ENCODE measurements around the gene HOXB2. TPM values are rescaled to one million over a fixed set of nuclear protein-coding genes. Genes with fewer than 3 reads are reported as not detected.

Gene HOXB2
- total RNA-seq, 1 donor from 2014 or later = 4.9 TPM

Other genes with a start within 250 kb of the HOXB2 start
- 0.89 TPM for gene SKAP1, start 114.9 kb downstream of the HOXB2 start, total RNA-seq
- not detected for gene HOXB1, start 14.1 kb downstream of the HOXB2 start, total RNA-seq
- gene HOXB4, start 33.2 kb upstream of the HOXB2 start, total RNA-seq = 2.6 TPM
- 8.4 TPM for gene HOXB3, start 45.1 kb upstream of the HOXB2 start, total RNA-seq
- 0.59 TPM for gene HOXB5, start 48.7 kb upstream of the HOXB2 start, total RNA-seq
- 2.9 TPM for gene HOXB6, start 59.9 kb upstream of the HOXB2 start, total RNA-seq
- 2.7 TPM for gene HOXB7, start 65.9 kb upstream of the HOXB2 start, total RNA-seq
- gene HOXB8, start 70.2 kb upstream of the HOXB2 start, total RNA-seq = 1.6 TPM
- 0.10 TPM for gene HOXB9, start 81.2 kb upstream of the HOXB2 start, total RNA-seq
- not detected for gene PRAC1, start 177.4 kb upstream of the HOXB2 start, total RNA-seq
- not detected for gene PRAC2, start 178.1 kb upstream of the HOXB2 start, total RNA-seq
- not detected for gene HOXB13, start 183.6 kb upstream of the HOXB2 start, total RNA-seq

Measured in skin of body (tissue), 1 donor.